Thyroid gland (tissue), 4 donors: ENCODE measurements around the gene DENND1B. TPM values are rescaled to one million over a fixed set of nuclear protein-coding genes. Genes with fewer than 3 reads are reported as not detected.

Experiments used
- DNase-seq, 2 donors: peaks; one replicate each; pipeline ENCODE4 v3.0.0-alpha.2; 2019
- H3K27ac ChIP-seq, 3 donors: fragments of 200-600 bp; sonication (generic); 1 replicate in 2 of 3; 2 replicates in 1 of 3; pipeline ENCODE4 v1.5.1; 2016 to 2019; ENCODE audit warnings: mild to moderate bottlenecking in 1 of 3, moderate library complexity in 1 of 3
- H3K27me3 ChIP-seq: fragments of 200-600 bp; sonication (generic); one replicate; pipeline ENCODE4 v1.5.1; 2019
- H3K36me3 ChIP-seq, 2 donors: fragments of 200-600 bp; sonication (generic); one replicate each; pipeline ENCODE4 v1.5.1; 2016 to 2019
- H3K4me1 ChIP-seq, 2 donors: fragments of 200-600 bp; sonication (generic); one replicate each; pipeline ENCODE4 v1.5.1; 2017 to 2019
- H3K4me3 ChIP-seq, 3 donors: fragments of 200-600 bp; sonication (generic); replicated peaks in 1 of 3; 1 replicate in 2 of 3; 2 replicates in 1 of 3; pipeline ENCODE4 v1.5.1; 2016; ENCODE audit warnings: mild to moderate bottlenecking in 1 of 3
- H3K9me3 ChIP-seq: fragments of 200-600 bp; sonication (generic); one replicate; pipeline ENCODE4 v1.5.1; 2017
- CTCF ChIP-seq, 6 experiments: fragments of 200-600 bp in 3 of 6; fragments of 450-650 bp in 3 of 6; sonication (generic) in 3 of 6; IDR thresholded peaks; one replicate each; pipeline ENCODE4 v1.5.1; 2016 to 2019; ENCODE audit warnings: antibody characterized with exemption in 6 of 6, mild to moderate bottlenecking in 2 of 6, inconsistent platforms in 1 of 6, moderate library complexity in 1 of 6
- POLR2A ChIP-seq, 2 donors: fragments of 450-650 bp; IDR thresholded peaks; one replicate each; pipeline ENCODE4 v1.6.1; 2017; ENCODE audit warnings: antibody characterized with exemption in 2 of 2, mild to moderate bottlenecking in 2 of 2, moderate library complexity in 1 of 2
- WGBS, 2 donors: methylation state at CpG; one replicate each; pipeline ENCODE4 v1.1.5; 2017; 5-methylcytosine and 5-hydroxymethylcytosine counted together
- intact Hi-C: fragments of 100-400 bp; cut with DNase I; formaldehyde crosslinking; loops from one replicate; pipeline ENCODE4 v1.15.1; 2023
- total RNA-seq, 4 donors: library from RNA; depleted of rRNA; stranded (reverse); fragments of >200 nt; gene quantifications; one replicate each; pipeline ENCODE4 v1.2.3, GENCODE V29; 2016

Gene DENND1B
- total RNA-seq, 4 donors from 2014 or later: 17.5 to 32.3 (median 27.8) TPM

- no peaks in the 10 kb centered on the region for H3K36me3 ChIP-seq
- no peak overlapping the region for H3K27ac ChIP-seq
- no peaks in the 10 kb centered on the region for H3K9me3 ChIP-seq
- no peaks in the 10 kb centered on the region for H3K4me1 ChIP-seq
- intact Hi-C loops: no loop called here
- H3K27me3 ChIP-seq: no peaks in the 10 kb centered on the region
- 98 to 100% methylated on average over 1 of the region's 1 CpG for WGBS, 2 donors
- no peak overlapping the region for H3K4me3 ChIP-seq
- TF ChIP-seq POLR2A (IDR thresholded peaks at IDR 0.05) (no peak), CTCF (IDR thresholded peaks at IDR 0.05) (no peak)
- DNase-seq: no peak
Measured at GRCh38 chr1:197786280-197786679, 11.0 kb upstream of the DENND1B start.

- Histone ChIP-seq H3K27me3 (no peaks in the 10 kb centered on the region), H3K9me3 (no peaks in the 10 kb centered on the region), H3K27ac (no peak overlapping the region), H3K4me3 (no peak overlapping the region), H3K4me1 (no peaks in the 10 kb centered on the region), H3K36me3 (no peaks in the 10 kb centered on the region)
- intact Hi-C loops: no loop called here
- no peak for TF ChIP-seq CTCF (IDR thresholded peaks at IDR 0.05)
- TF ChIP-seq POLR2A (IDR thresholded peaks at IDR 0.05): no peak
- DNase-seq: no peak
- 67 to 71% methylated on average over 1 of the region's 1 CpG for WGBS, 2 donors
Measured at GRCh38 chr1:197783510-197783948, 8.2 kb upstream of the DENND1B start.

GRCh38 chr1:197782722-197783360, 7.6 kb upstream of the DENND1B start:
- Histone ChIP-seq H3K36me3 (no peaks in the 10 kb centered on the region), H3K4me1 (no peaks in the 10 kb centered on the region), H3K4me3 (no peak overlapping the region), H3K27me3 (no peaks in the 10 kb centered on the region), H3K9me3 (no peaks in the 10 kb centered on the region), H3K27ac (no peak overlapping the region)
- no peak for DNase-seq
- no peak for TF ChIP-seq CTCF (IDR thresholded peaks at IDR 0.05)
- TF ChIP-seq POLR2A (IDR thresholded peaks at IDR 0.05): no peak
- intact Hi-C loops: no loop called here
- WGBS, 2 donors: 91% methylated on average over 3 of the region's 3 CpGs

GRCh38 chr1:197781968-197782721, 6.9 kb upstream of the DENND1B start:
- no peaks in the 10 kb centered on the region for H3K36me3 ChIP-seq
- no peak overlapping the region for H3K4me3 ChIP-seq
- no peaks in the 10 kb centered on the region for H3K4me1 ChIP-seq
- 83 to 93% methylated on average over 2 of the region's 2 CpGs for WGBS, 2 donors
- DNase-seq: no peak
- H3K9me3 ChIP-seq: no peaks in the 10 kb centered on the region
- H3K27me3 ChIP-seq: no peaks in the 10 kb centered on the region
- TF ChIP-seq CTCF (IDR thresholded peaks at IDR 0.05) (no peak), POLR2A (IDR thresholded peaks at IDR 0.05) (no peak)
- intact Hi-C loops: no loop called here
- H3K27ac ChIP-seq: no peak overlapping the region

- intact Hi-C loops: no loop called here
- Histone ChIP-seq H3K36me3 (no peaks in the 10 kb centered on the region), H3K27ac (no peak overlapping the region), H3K4me3 (no peak overlapping the region), H3K27me3 (no peaks in the 10 kb centered on the region), H3K9me3 (no peaks in the 10 kb centered on the region), H3K4me1 (peaks cover 0 to 3% of the 10 kb centered on the region in 2 donors)
- TF ChIP-seq CTCF (IDR thresholded peaks at IDR 0.05): no peak
- no peak for TF ChIP-seq POLR2A (IDR thresholded peaks at IDR 0.05)
- no peak for DNase-seq
Measured at GRCh38 chr1:197779921-197780320, 4.6 kb upstream of the DENND1B start.
